ENCODE results near the gene GPC3. TPM values are rescaled to one million over a fixed set of nuclear protein-coding genes. Genes with fewer than 3 reads are reported as not detected.

Gene GPC3
- total RNA-seq, 4 donors from 2014 or later, result 8.4 to 28.2 (median 20.4) TPM

GRCh38 chrX:133649651-133650050 is 335.7 kb downstream of the GPC3 start:
- H3K4me3 ChIP-seq (replicated peaks in 1 of 3), result no peak overlapping the region
- no peaks in the 10 kb centered on the region for H3K4me1 ChIP-seq
- H3K9me3 ChIP-seq, result no peaks in the 10 kb centered on the region
- no peak for DNase-seq
- H3K27me3 ChIP-seq, result no peaks in the 10 kb centered on the region
- intact Hi-C loops (cut with DNase I), result no loop called here
- whole genome bisulfite sequencing, 2 donors, result 86 to 88% methylated on average over 1 of the region's 1 CpG
- H3K27ac ChIP-seq, result no peak overlapping the region
- no peak for TF ChIP-seq POLR2A (IDR thresholded peaks at IDR 0.05)
- no peak for TF ChIP-seq CTCF (IDR thresholded peaks at IDR 0.05)
- H3K36me3 ChIP-seq, result no peaks in the 10 kb centered on the region

- TF ChIP-seq CTCF (IDR thresholded peaks at IDR 0.05) (no peak), POLR2A (IDR thresholded peaks at IDR 0.05) (no peak)
- Histone ChIP-seq H3K36me3 (no peaks in the 10 kb centered on the region), H3K27ac (no peak overlapping the region), H3K9me3 (no peaks in the 10 kb centered on the region), H3K4me3 (replicated peaks in 1 of 3) (no peak overlapping the region), H3K4me1 (no peaks in the 10 kb centered on the region), H3K27me3 (no peaks in the 10 kb centered on the region)
- intact Hi-C loops (cut with DNase I), result no loop called here
- DNase-seq, result no peak
- WGBS, 2 donors, result 83 to 91% methylated on average over 4 of the region's 4 CpGs
Measured at GRCh38 chrX:133648594-133648993, 336.8 kb downstream of the GPC3 start.

- H3K4me3 ChIP-seq (replicated peaks in 1 of 3), result no peak overlapping the region
- H3K27me3 ChIP-seq, result no peaks in the 10 kb centered on the region
- WGBS, 2 donors, result 82 to 89% methylated on average over 3 of the region's 3 CpGs
- intact Hi-C loops (cut with DNase I), result no loop called here
- no peak for DNase-seq
- no peaks in the 10 kb centered on the region for H3K36me3 ChIP-seq
- H3K9me3 ChIP-seq, result no peaks in the 10 kb centered on the region
- H3K27ac ChIP-seq, result no peak overlapping the region
- no peaks in the 10 kb centered on the region for H3K4me1 ChIP-seq
- TF ChIP-seq POLR2A (IDR thresholded peaks at IDR 0.05) (no peak), CTCF (IDR thresholded peaks at IDR 0.05) (no peak)
Measured at GRCh38 chrX:133646719-133647116, 338.7 kb downstream of the GPC3 start.

GRCh38 chrX:133645977-133646718 is 339.2 kb downstream of the GPC3 start:
- no peaks in the 10 kb centered on the region for H3K27me3 ChIP-seq
- no peak overlapping the region for H3K4me3 ChIP-seq (replicated peaks in 1 of 3)
- peak in 1 of 2 donors; percentile 5 for DNase-seq
- TF ChIP-seq CTCF (IDR thresholded peaks at IDR 0.05) (no peak), POLR2A (IDR thresholded peaks at IDR 0.05) (no peak)
- H3K4me1 ChIP-seq, result no peaks in the 10 kb centered on the region
- 69 to 87% methylated on average over 5 of the region's 5 CpGs for WGBS, 2 donors
- no peaks in the 10 kb centered on the region for H3K9me3 ChIP-seq
- no peaks in the 10 kb centered on the region for H3K36me3 ChIP-seq
- H3K27ac ChIP-seq, result no peak overlapping the region
- intact Hi-C loops (cut with DNase I), result no loop called here

GRCh38 chrX:133645256-133645655 is 340.1 kb downstream of the GPC3 start:
- intact Hi-C loops (cut with DNase I), result no loop called here
- Histone ChIP-seq H3K27me3 (no peaks in the 10 kb centered on the region), H3K36me3 (no peaks in the 10 kb centered on the region), H3K27ac (no peak overlapping the region), H3K9me3 (no peaks in the 10 kb centered on the region), H3K4me1 (no peaks in the 10 kb centered on the region), H3K4me3 (replicated peaks in 1 of 3) (no peak overlapping the region)
- WGBS, 2 donors, result 71 to 76% methylated on average over 6 of the region's 6 CpGs
- TF ChIP-seq POLR2A (IDR thresholded peaks at IDR 0.05) (no peak), CTCF (IDR thresholded peaks at IDR 0.05) (no peak)
- DNase-seq, result no peak

Data from thyroid gland (tissue), 4 donors.